GM21717 (cell line): Measurements from ENCODE around the gene PCARE.

ENCODE experiments used
- ATAC-seq: cut with Tn5 transposase; IDR thresholded peaks from one replicate; pipeline ENCODE4 v1.9.1; 2021; ENCODE audit warnings: mild to moderate bottlenecking, moderate library complexity; ENCODE audit not compliant: unreplicated experiment

Gene PCARE

DNA sequence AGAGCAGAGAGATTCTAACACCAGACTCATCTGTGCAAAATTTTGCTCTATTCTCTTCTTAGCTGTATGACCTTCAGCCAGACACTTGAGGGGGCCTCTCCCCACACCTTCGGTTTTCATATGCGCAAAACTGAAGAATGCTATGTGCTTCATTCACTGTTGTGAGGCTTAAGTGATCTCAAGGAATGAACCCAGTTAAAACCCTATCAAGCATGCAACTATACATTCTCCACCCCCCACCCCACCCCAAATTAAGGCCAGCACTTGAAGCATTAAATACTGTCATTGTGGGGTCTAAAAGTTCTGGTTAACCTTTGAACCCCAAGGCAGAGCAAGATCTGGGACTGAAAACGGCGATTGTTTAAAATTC is 10.0 kb downstream of the PCARE start:
- ATAC-seq, result no peak

DNA sequence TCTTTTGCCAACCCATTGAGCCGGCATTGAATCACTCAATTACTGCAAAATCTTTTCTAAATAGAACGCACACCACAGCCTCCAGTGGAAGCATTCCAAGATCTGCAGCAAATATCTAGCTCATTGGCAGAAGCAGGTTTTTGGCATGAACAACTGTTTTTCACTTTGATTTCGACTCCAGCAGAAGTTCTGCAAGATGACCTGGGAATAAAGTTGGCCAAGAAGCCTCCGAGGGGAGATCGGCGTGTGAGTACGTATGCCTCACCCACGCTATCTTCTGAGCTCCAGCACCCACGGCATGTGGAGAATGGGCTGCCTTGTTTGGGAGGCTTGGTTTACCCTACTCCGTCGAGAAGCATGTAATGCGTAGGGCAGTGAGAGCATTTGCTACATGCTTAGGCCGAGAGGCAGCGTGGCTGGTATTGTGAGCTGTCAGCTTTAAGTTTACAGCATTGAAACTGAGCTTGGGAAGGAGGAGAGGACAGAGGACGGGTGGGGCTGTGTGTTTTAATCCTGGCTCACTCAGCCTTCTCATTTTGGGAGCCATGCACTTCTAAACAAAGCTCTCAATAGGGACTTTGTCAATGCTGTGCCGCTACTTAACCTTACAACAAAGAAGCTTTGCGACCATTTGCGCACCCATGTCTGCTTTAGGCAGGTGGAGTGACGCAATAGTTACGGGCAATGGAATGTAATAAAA is 10.5 kb downstream of the PCARE start:
- ATAC-seq, result no peak

DNA sequence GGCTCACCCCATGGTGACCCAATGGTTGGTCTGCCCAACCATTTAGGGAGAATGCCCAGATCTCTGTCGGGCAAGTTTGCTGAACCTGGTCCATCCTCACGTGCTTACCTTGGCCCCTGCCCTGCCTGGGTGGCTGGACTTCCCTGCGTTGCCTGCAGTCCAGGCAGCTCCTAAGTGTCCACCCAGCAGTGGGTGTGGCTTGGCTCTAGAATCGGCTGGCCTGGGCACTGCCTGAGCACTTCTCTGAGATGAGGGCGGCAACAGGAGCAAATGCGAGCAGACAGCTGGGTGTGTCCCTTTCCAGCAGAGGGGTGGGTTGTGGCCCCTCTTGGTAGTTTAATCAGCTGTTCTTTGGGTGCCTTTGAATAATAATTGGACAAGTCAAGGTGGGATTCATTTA is 11.3 kb downstream of the PCARE start:
- ATAC-seq, result no peak

DNA sequence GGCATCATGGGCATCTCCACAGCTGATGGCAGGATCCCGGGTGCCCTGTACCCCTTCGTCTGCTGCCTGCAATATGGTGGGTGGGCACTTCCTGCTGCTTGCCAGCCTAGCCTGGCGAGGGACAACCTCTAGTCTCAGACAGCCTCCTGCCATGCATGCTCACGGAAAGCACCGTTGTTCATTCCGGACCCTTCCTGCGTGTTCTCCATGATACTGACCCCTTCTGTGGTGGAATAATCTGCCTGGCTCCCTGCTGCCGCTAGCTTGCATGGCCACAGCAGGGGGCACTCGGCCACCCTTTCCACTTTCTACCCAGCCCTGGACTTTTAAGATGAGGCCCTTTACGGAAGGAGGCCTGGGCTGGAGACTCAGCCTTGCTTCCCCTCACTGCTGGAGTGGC is 12.0 kb downstream of the PCARE start:
- ATAC-seq, result no peak

DNA sequence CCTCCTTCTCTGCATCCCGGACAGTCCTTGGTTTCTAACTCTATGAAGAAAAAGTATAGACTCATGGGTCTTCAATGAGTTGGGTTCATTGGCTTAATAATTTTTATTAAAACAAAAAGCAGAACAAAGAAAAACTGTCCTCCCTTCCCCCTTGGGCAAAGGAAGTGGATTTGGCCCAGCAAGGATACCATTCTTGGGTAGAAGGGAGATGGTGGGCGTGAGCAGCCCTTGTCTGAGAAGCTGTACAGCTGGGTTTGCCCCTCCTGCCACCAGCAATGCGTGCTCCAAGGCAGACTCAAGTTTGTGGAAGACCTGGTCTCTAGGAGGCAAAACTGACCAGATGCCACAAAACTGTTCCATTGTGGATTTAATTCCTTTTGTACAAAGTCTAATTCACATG is 12.7 kb downstream of the PCARE start:
- ATAC-seq, result no peak

DNA sequence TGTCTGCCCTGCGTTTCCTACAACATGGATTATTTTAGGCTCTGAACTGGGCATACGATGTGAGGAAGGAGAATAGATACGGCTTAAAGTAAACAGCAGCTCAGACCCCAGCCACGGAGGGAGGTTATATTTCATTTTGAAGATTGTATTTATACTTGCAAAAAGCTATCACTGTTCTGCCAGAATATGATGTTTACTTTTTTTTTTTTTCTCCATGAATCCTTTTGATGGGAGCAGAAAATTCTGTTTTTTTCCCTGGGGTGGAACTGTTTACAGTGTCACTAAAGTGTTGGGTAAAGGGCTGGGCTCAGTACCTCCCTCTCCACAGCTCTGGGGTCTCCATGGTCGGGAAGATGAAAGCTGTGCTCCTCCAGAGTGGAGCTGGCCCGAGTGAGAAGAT is 13.1 kb downstream of the PCARE start:
- no peak for ATAC-seq

- ATAC-seq, result no peak
Measured at GRCh38 chr2:29060441-29060840, 13.9 kb downstream of the PCARE start.

DNA sequence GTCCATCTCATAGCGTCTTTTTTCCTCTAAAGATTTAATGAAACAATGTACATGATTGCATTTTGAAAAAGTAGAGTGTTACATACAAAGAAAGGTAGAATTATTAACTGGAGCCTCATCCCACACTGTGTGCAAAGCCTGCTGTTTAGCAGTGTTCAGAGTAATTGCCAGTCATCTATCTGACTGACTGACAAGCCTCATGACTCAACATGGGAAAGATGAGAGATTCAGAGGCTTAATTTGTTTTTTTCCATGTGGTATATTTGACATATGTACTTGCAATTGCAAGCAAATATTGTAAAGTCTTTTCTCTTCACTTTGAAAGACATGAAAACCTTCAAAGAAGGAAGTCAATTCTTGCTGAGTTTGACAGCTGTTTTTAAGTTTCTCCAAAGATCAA is 14.7 kb downstream of the PCARE start:
- ATAC-seq, result no peak

DNA sequence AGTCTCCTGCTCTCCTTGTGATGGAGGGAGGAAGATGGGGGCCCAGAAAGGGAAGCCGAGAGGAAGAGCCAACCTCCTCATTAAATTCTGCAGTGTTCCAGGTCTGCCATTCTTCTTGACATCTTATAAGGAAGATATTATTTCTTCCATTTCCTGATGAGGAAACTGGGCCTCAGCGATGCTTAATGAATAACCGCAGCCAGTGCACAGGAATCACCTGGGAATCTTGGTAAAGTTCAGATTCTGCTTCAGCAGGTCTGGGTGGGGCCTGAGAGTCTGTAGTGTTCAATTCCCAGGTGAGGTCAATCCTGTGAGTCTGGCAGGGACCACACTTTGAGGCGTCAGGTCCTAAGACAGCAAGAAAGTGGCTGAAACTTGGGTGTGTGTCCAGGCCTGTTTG is 17.3 kb downstream of the PCARE start:
- no peak for ATAC-seq

DNA sequence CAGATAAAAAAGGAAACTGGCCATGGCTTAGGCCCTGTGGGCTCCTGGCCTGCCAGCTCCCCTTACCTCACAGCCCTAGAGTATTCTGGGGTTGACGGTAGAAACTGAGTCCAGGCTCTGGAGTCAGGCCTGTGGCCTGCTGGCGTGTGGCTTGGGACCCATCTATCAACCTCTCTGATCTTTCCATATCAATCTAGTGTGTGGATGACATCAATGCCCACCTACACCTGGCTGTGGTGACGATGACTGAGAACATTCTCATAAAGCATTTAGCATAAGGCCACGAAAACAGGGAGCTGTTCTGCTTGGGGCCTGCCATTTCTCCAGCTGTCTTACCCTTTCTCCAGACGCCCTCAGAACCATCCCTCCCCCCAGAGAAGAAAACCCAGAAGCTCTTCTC is 17.9 kb downstream of the PCARE start:
- no peak for ATAC-seq

- no peak for ATAC-seq
Measured at GRCh38 chr2:29055601-29056000, 18.7 kb downstream of the PCARE start.

- ATAC-seq, result no peak
Measured at GRCh38 chr2:29054430-29054829, 19.9 kb downstream of the PCARE start.

DNA sequence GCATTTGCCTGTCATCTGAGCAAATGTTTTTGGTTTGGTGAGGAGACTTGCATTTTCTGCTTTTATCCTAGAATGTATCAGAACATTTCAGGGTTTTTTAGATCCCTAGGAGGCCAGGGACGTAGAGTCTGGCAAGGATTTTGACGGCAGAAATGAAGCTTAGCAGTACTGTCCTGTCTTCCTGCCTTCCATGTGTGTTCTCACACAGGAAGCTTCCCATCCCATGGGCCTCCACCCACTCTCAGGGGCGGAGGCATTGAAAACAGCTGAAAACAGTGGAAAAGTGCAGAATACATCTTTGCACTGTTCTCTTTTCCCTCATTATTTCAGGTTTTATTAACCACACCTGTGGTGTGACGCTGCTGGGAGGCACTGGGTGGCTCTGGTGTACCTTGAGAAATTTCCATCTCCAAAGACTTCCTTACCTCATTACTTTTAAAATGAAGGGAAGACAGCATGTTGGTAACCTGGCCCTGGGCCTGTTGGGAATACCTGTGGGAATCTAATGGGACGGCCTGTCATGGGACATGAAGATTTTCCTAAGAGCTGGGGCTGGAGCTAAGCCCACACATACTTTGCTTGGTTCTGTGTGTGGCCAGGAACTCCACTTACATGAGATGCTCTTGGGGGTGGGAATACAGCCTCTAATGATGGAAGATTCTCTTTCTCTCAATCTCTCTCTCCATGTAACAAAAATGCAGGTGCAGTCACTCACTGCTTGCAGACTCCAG is 20.5 kb downstream of the PCARE start:
- no peak for ATAC-seq

- peak; percentile 78 for ATAC-seq
Measured at GRCh38 chr2:29053223-29053622, 21.1 kb downstream of the PCARE start.

DNA sequence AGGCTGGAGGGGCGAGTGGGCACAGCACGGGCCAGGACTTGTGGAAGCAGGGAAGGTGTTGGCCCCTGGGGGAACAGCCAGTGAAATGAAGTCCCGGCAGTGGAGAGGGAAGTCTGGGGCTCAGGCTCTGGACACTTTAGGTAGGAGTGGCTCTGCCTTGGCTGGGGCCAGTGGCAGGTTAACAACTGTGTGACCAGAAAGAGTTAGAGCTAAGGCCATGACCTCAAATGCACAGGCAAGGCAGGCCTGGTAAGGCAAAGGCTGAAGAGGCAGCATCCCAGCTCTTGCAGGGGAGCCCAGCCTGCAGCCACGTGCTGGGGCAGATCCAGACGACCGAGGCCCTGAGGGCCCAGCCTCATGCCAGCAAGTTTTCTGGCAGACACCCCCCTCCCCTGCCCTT is 21.5 kb downstream of the PCARE start:
- ATAC-seq, result no peak

GRCh38 chr2:29051730-29052129 is 22.6 kb downstream of the PCARE start:
- no peak for ATAC-seq

DNA sequence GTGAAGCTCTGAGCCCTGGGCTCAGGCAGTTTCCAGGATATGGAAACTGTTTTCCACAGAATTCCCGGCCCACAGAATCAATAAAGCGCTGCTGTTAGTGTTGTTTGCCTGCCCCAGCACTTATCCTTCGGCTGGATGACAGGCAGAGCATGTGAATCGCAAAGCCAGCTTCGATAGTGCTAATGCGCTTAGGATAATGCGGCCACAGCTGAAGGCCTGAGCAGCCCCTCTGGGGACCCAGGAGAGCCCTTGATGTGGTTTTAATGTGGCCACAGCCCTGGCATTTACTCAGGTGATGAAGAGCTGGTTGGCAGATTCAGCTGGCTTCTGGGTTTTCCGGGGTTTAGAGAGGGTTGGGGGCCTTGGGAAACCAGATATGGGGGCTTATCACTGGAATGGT is 23.7 kb downstream of the PCARE start:
- ATAC-seq, result no peak

GRCh38 chr2:29047083-29047845 is 27.1 kb downstream of the PCARE start:
- no peak for ATAC-seq

DNA sequence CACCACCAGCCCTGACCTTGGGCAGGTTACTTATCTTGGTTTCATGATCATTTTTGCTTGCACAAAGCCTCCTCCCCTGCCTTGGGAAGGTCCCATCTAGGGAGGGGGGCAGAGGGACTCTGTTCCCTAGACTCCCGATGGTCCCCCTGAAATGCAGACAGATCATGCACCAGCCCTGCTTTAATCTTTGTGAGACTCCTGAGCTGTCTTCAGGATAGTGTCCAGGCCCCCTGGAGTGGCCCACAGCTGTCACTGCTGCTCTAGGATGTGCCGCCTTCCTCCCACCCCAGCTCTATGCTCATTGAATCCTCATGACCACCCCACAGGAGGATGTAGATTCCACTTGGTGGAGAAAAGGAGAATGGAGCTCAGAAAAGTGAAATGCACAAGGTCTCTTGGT is 28.0 kb downstream of the PCARE start:
- no peak for ATAC-seq

GRCh38 chr2:29044459-29044858 is 29.9 kb downstream of the PCARE start:
- ATAC-seq, result no peak

GRCh38 chr2:29042561-29043075 is 31.7 kb downstream of the PCARE start:
- ATAC-seq, result no peak

DNA sequence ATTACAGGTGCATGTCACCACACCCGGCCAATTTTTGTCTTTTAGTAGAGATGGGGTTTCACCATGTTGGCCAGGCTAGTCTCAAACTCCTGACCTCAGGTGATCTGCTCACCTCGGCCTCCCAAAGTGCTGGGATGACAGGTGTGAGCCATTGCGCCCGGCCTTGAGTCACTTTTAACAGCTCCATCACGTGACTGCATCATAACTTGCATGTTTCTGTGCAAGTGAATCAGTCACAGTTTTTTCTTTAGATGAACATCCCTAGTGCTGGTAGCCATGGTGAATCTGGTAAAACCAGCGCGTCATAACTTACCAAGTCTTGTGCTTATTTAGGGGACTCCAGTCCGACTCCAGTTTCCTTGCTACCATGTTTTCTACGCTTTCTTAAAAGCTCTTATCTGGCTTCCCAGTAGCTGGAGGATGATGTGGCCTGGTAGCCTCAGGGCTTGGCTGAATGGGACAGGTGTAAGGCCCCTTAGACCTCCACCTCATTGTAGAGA is 33.1 kb downstream of the PCARE start:
- no peak for ATAC-seq
